ENCODE measurements around the gene FGF8. TPM values are rescaled to one million over a fixed set of nuclear protein-coding genes. Genes with fewer than 3 reads are reported as not detected.
A peak's percentile ranks its signal among the peaks of the same experiment; 100 is the strongest.

FGF8 gene
- total RNA-seq, 1 experiment from 2014 or later, result not detected

DNA sequence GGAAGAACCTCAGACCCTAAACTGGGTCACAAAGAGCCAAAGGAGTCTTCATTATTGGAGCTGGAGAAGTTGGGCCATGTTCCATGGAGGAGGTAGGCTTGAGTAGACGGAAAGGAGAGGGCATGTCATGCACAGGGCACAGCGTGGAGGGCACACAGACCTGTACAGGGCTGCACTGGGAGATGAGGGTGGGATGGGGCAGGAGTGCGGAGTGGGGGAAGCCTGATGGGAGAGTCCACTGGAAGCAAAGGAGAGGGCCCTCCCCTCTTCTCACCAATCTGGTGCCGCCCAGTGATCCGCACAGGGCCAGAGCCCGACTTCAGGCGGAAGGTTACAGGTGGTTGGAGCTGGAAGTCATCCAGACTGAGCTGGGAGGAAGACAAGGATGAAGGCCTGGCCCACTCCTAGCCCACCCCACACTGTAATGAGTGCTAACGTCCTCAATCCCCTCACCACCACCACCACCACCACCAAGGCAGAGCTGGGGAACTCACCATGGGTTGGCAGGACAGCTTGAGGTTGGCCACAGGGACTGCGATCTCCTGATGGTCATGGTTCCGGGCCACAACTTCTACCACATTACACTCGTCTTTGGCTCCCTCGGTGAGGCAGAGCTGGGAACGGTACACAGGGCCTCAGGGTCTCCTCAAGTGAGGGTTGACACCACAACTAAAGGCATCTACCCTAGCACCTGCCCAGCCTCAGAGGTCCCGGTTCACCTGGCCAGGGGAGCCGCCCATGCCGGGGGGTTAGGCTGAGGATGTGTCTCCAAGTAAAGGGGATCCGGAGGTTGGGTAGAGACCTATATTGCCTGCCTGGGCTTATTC, 6.3 kb upstream of the FGF8 start:
- Histone ChIP-seq H3K4me3 (ENCODE audit: low read length) (peak overlapping the region; percentile 95), H3K4me2 (ENCODE audit: low read length) (peak overlapping the region; percentile 99), H3K79me2 (ENCODE audit: low read length) (peaks cover 18% of the 10 kb centered on the region), H3K9ac (ENCODE audit: low read length) (peak overlapping the region; percentile 96), H3K4me1 (ENCODE audit: insufficient read depth, low read length) (peaks cover 20% of the 10 kb centered on the region), H3F3A (ENCODE audit: low read length, unreplicated experiment) (peaks cover 3% of the 10 kb centered on the region), H3K36me3 (ENCODE audit: low read depth, low read length) (peaks cover 8% of the 10 kb centered on the region), H3K27ac (ENCODE audit: low read length) (peak overlapping the region; percentile 59), H3K9me3 (ENCODE audit: low read length) (no peaks in the 10 kb centered on the region), H3K9me2 (replicated peaks; ENCODE audit: low read length) (no peaks in the 10 kb centered on the region), H3K27me3 (ENCODE audit: low read length) (no peaks in the 10 kb centered on the region), H4K20me1 (ENCODE audit: low read length) (no peaks in the 10 kb centered on the region), H2AFZ (ENCODE audit: low read length) (peak overlapping the region; percentile 88; the same call in 1 of the 2 replicates)
- TF ChIP-seq EZH2phosphoT487 (IDR thresholded peaks at IDR 0.05; ENCODE audit: borderline replicate concordance, low read length), result no peak
- DNase-seq, result no peak
- ChIA-PET CTCF (interaction anchor here (1.1 kb wide), 1 partner anchor 179 kb away, joined by 6 read pairs; no protein-coding TSS in a partner anchor), POLR2A (ENCODE audit: unreplicated experiment) (no interaction called here)
- no TSS peak for BruUV-seq (replicated peaks)
- no peak for ATAC-seq
- intact Hi-C loops (cut with micrococcal nuclease), result loop anchor here (1.0 to 5.0 kb wide), 2 partner anchors 180 to 195 kb away; partner anchors contain the start of genes DPCD and POLL

DNA sequence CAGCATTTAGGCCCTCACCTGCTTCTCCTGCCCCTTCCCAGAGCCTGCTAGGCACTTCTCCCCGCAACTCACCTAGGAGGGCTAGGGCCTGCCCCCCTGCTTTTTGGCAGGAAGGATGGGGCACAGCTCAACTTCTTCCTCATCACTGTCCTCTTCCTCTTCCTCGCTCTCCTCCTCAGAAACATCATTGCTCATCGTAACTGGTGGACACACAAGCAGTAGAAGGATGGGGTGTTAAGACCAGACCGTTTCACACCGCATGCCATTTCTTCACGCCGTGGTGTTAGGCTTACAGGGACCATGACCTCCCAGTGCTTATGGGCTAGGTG, 5.7 kb upstream of the FGF8 start:
- no peaks in the 10 kb centered on the region for H3K27me3 ChIP-seq (ENCODE audit: low read length)
- peak overlapping the region; percentile 99 for H3K4me2 ChIP-seq (ENCODE audit: low read length)
- CTCF ChIA-PET, result interaction anchor here (0.6 to 1.4 kb wide), 6 partner anchors 16 to 315 kb away, joined by 3 to 18 read pairs (median 4); partner anchors contain the start of gene OGA
- peaks cover 6% of the 10 kb centered on the region for H3K36me3 ChIP-seq (ENCODE audit: low read depth, low read length)
- H3F3A ChIP-seq (ENCODE audit: low read length, unreplicated experiment), result peaks cover 3% of the 10 kb centered on the region
- H2AFZ ChIP-seq (ENCODE audit: low read length), result no peak overlapping the region
- no peak overlapping the region for H3K27ac ChIP-seq (ENCODE audit: low read length)
- TF ChIP-seq EZH2phosphoT487 (IDR thresholded peaks at IDR 0.05; ENCODE audit: borderline replicate concordance, low read length) (no peak), CTCF (conservative IDR thresholded peaks at IDR 0.05; ENCODE audit: low read depth, low read length) (no peak), EZH2 (IDR thresholded peaks at IDR 0.05; ENCODE audit: low read length, unreplicated experiment) (no peak)
- H3K9me2 ChIP-seq (replicated peaks; ENCODE audit: low read length), result no peaks in the 10 kb centered on the region
- no TSS peak for BruUV-seq (replicated peaks)
- H3K79me2 ChIP-seq (ENCODE audit: low read length), result peaks cover 18% of the 10 kb centered on the region
- no peak for ATAC-seq
- no peak for DNase-seq
- H3K4me3 ChIP-seq (ENCODE audit: low read length), result peak overlapping the region; percentile 95
- POLR2A ChIA-PET (ENCODE audit: unreplicated experiment), result no interaction called here
- H3K4me1 ChIP-seq (ENCODE audit: insufficient read depth, low read length), result peaks cover 20% of the 10 kb centered on the region
- intact Hi-C loops (cut with micrococcal nuclease), result loop anchor here (1.0 to 5.0 kb wide), 2 partner anchors 179 to 194 kb away; partner anchors contain the start of genes DPCD and POLL
- H3K9ac ChIP-seq (ENCODE audit: low read length), result no peak overlapping the region
- H4K20me1 ChIP-seq (ENCODE audit: low read length), result no peaks in the 10 kb centered on the region
- no peaks in the 10 kb centered on the region for H3K9me3 ChIP-seq (ENCODE audit: low read length)

DNA sequence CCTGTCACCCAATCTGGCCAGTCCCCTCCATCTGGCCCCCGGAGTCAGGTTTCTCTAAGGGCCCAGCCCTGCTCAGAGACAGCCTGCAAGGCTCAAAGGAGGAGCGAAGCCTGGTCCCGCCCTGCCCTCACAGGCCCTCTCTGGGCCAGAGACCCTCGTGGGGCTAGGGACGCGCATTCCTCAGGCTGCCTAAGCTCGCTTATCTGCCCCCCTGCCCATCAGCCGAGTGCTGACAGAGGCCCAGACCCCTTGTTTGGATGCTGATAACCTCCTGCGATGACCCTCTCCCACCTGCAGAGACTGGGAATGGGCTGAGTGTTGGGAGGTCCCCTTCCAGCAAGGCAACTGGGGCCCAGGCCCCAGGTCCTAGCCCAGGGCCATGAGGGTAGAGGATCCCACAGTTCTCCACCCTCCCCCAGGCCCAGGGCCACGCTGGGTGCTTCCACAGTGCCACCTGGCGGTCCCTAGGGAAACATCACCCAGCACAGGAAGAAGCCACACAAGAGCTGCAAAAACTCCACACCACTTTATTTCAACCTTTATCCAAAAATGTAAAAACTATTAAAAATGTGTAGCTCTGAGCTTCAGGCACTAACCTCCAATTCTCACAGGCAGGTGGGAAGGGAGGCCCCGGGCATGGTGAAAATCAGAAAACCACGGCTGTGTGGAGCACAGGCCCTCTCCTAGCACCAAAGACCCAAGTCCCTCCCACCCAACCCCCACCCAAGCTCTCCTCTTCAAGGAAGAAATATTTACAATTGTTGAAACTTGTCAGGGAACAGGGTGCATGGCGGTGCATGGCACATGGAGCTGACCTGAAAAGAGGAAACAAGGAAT, 5.1 kb upstream of the FGF8 start:
- ATAC-seq, result peak; percentile 56
- ChIA-PET CTCF (interaction anchor here (0.6 to 1.4 kb wide), 7 partner anchors 15 to 314 kb away, joined by 3 to 18 read pairs (median 4); partner anchors contain the start of gene OGA), POLR2A (ENCODE audit: unreplicated experiment) (no interaction called here)
- peak overlapping the region; percentile 95; the same call in 1 of the 2 replicates for H3K4me3 ChIP-seq (ENCODE audit: low read length)
- peaks cover 20% of the 10 kb centered on the region for H3K4me1 ChIP-seq (ENCODE audit: insufficient read depth, low read length)
- TF ChIP-seq CTCF (conservative IDR thresholded peaks at IDR 0.05; ENCODE audit: low read depth, low read length), result peak; percentile 84
- TF ChIP-seq EZH2phosphoT487 (IDR thresholded peaks at IDR 0.05; ENCODE audit: borderline replicate concordance, low read length), result no peak
- TF ChIP-seq EZH2 (IDR thresholded peaks at IDR 0.05; ENCODE audit: low read length, unreplicated experiment), result no peak
- peaks cover 18% of the 10 kb centered on the region for H3K79me2 ChIP-seq (ENCODE audit: low read length)
- peaks cover 3% of the 10 kb centered on the region for H3F3A ChIP-seq (ENCODE audit: low read length, unreplicated experiment)
- H3K9ac ChIP-seq (ENCODE audit: low read length), result no peak overlapping the region
- peak; percentile 60 for DNase-seq
- no peaks in the 10 kb centered on the region for H3K27me3 ChIP-seq (ENCODE audit: low read length)
- no peak overlapping the region for H2AFZ ChIP-seq (ENCODE audit: low read length)
- intact Hi-C loops (cut with micrococcal nuclease), result loop anchor here (1.0 to 5.0 kb wide), 2 partner anchors 179 to 194 kb away; partner anchors contain the start of genes DPCD and POLL
- no TSS peak for BruUV-seq (replicated peaks)
- H3K36me3 ChIP-seq (ENCODE audit: low read depth, low read length), result peaks cover 3% of the 10 kb centered on the region
- H3K9me3 ChIP-seq (ENCODE audit: low read length), result no peaks in the 10 kb centered on the region
- peak overlapping the region; percentile 99; the same call in 1 of the 2 replicates for H3K4me2 ChIP-seq (ENCODE audit: low read length)
- H4K20me1 ChIP-seq (ENCODE audit: low read length), result no peaks in the 10 kb centered on the region
- H3K27ac ChIP-seq (ENCODE audit: low read length), result no peak overlapping the region
- no peaks in the 10 kb centered on the region for H3K9me2 ChIP-seq (replicated peaks; ENCODE audit: low read length)
